NCI-H2029 treated with DMSO at 0.1 percent for 48 hours (cell line): ENCODE measurements around the gene LSP1.
"Not testable (repeated sequence)": the region's sequence is repeated elsewhere in the genome, so short reads cannot be mapped to it uniquely, and the experiment has no call there.

ENCODE experiments used
- DNase-seq: peaks from one replicate; lab custom pipeline; 2025; lab: John Stamatoyannopoulos, UW

The LSP1 gene

DNA sequence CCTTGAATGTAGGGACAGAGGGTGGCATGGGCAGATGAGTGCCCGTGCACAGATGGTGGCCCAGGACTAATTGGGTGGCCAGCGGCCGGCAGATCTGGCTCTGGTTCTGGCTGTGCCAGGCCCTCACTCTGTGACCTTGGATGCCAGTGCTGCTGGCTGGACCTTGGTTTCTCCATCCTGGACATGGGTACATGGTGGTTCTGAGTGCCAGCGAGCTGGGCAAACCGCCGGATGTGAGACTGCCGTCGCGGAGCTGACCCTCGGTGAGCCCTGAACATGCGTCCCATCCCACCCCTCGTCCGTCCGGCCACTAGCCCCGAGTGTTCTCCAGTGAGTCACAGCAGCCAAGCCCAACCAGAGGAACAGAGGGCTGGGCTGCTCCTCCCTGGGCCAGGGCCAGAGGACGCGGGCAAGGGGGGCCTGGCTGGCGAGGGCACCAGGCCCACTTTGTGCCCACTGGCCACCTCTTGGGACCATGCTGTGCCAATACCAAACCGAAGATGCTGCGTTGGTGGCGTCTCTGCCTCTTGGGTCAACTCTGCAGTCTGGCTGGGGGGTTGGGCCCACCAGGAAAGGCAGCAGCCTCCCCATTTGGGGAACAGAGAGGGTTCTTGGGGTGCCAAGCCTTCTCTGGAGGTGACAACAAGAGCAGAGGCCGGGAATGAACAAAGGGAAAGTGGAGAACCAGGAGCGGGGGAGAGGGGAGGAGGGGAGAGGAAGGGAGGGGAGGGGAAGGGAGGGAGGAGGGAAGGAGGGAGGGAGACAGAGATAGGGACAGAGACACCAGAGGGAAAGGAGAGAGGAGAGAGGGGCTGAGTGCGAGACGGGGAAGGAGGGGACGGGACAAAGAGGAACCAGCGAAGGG lies 10.7 kb downstream of the LSP1 start:
- peak; percentile 6 for DNase-seq

DNA sequence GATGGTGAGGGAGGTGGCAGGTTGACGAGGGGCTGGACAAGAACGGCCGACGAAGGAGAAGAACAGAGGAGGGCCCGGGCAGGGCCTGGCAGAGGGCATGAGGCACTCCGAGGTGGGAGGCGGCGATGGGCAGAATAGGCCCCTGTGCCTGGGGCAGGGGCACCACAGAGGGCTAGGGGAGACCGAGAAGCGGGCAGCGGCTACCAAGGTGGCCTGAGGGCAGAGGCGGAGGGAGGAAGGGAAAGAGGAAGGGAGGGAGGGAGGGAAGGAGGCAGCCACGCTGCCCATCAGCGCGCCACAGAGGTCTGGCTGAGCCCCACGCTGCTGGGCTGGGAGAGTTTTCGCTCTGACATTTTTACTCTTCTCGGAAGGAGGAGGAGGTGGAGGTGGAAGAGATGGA lies 11.3 kb downstream of the LSP1 start:
- no peak for DNase-seq

DNA sequence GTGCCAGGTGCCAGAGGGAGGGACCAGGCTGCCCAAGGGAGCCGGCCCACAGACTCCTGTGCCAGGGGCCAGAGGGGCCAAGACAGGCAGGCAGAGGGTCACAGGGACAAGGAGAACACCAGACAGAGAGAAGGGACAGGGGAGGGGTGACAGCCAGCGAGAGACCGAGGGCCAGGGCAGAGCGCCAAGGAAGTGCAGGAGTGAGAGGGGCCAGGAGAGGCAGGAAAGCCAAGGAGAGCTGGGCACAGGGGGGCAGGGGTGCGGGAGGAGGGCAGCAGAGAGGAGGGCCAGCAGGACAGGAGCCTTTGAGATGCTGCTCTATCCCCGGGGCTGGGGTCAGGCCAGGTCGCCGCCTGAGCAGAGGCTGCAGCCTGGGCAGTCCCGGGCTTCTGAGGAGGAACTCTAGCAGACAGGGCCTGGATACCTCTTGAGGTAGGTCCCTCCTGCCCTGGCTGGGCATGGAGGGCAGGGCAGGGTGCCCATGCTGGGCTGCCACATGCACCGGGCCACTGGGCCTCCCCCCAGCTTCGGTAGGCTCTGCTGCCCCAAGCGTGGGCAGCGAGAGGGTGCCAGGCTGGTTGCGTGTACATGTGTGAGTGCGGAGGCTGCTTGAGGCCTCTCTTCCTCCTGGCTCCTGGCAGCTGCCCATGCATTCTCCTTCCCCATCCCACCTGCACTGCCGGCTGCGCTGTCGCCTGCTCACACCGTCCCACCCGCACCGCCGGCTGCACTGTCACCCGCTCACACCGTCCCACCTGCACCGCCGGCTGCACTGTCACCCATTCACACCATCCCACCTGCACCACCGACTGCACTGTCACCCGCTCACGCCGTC lies 12.2 kb downstream of the LSP1 start:
- peak; percentile 22 for DNase-seq

- no peak for DNase-seq
Measured at GRCh38 chr11:1866226-1866625, 13.3 kb downstream of the LSP1 start.

DNA sequence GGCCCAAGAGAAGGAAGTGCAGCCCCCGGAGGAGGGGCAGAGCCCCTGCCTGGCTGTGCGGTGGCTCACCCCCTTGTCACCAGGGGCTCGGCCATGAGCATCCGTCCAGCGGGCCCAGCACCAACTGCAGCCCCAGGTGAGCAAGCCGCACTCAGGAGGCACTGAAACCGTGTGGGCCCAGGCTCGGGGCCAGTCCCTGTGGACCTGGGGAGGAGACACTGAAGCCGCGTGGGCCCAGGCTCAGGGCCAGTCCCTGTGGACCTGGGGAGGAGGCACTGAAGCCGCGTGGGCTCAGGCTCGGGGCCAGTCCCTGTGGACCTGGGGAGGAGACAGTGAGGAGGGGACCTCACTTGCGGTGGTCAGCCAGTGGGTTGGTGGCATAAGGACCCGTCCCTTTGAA lies 13.9 kb downstream of the LSP1 start:
- no peak for DNase-seq

- no peak for DNase-seq
Measured at GRCh38 chr11:1867381-1867780, 14.5 kb downstream of the LSP1 start.

DNA sequence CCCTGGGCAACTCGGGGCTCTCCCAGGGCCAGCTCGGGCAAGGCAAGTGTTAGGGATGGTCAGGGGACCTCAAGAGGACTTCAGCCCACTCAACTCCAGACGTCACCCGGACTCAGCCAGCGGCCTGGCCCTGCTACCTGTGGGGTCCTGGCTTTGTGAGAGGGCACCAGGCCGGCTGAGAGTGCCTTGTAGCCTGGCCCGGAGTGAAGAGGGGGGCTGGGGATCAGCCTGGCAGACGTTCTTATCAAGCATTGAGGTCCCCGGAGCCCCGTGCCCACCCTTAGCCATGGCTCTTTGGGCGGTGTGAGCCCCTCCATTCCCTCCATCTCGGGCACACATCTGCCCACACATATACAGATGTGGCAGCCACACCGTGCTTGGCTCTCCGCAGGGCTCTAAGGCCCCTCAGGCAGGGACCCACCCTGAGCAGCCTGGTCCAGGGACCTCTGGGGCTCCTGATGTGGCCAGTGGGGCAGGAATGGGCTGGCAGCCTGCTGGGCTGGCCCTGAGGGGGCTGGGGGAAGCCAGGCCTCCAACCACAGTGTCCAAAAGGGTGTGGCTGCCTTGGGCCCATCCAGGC lies 15.3 kb downstream of the LSP1 start:
- DNase-seq, result no peak

- DNase-seq, result no peak
Measured at GRCh38 chr11:1868636-1869291, 15.9 kb downstream of the LSP1 start.

DNA sequence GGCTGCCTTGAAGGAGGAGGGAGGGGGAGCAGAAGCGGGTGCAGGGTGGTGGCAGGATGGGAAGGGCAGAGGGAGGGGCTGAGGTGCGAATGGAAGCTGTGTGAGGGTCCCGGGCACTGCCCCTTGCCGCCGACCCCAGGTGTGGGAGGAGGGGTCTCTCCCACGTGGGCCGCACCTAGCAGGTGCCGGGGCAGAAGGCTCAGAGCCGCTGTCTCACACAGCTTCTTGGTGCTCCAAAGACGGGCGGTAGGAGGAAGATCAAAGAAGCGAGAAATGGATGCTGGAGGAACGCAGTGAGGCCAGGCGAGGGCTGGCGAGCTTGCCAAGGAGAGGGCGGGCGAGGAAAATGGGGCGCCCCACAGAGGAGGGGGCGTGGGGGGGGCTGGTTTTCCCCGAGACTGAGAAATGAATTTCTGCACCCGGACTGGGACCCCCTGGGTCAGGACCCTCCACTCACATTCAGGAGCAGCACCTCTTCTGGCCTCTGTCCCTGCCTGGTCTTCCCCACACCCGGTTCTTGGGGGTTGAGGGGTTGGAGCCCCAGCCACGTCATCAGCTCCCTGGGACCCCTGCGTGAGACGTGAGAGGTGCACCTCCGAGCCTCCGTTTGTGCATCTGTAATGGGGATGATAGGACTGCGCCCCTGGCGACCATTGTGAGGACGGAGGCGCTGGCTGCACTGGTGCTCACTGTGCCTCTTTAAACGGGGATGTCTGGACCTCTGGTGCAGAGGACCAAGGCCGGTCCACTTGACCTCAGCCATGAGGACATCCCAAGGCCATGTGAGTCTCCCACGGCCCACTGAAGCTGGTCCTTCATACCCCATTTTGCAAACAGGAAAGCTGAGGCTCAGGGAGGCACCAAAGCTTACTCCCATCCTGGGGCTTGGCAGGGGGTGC lies 16.8 kb downstream of the LSP1 start:
- DNase-seq, result no peak

- DNase-seq, result no peak
Measured at GRCh38 chr11:1870326-1870696, 17.4 kb downstream of the LSP1 start.

- no peak for DNase-seq
Measured at GRCh38 chr11:1870721-1871466, 18.0 kb downstream of the LSP1 start.

DNA sequence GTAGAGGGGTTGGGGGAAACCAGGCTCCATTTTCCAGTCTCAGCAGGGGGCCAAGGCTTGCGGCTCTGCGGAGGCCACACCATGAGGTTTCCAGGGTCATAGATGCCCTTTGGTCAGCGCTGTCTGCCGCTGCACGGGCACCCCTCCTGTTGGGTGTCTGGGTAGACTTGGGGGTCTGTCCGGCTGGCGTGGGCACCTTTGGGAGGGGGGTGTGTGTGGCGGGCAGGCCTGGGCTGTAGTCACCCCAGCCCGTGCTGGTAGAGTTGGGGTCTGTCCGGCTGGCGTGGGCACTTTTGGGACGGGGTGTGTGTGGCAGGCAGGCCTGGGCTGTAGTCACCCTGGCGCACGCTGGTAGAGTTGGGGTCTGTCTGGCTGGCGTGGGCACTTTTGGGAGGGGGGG lies 18.6 kb downstream of the LSP1 start:
- no peak for DNase-seq

DNA sequence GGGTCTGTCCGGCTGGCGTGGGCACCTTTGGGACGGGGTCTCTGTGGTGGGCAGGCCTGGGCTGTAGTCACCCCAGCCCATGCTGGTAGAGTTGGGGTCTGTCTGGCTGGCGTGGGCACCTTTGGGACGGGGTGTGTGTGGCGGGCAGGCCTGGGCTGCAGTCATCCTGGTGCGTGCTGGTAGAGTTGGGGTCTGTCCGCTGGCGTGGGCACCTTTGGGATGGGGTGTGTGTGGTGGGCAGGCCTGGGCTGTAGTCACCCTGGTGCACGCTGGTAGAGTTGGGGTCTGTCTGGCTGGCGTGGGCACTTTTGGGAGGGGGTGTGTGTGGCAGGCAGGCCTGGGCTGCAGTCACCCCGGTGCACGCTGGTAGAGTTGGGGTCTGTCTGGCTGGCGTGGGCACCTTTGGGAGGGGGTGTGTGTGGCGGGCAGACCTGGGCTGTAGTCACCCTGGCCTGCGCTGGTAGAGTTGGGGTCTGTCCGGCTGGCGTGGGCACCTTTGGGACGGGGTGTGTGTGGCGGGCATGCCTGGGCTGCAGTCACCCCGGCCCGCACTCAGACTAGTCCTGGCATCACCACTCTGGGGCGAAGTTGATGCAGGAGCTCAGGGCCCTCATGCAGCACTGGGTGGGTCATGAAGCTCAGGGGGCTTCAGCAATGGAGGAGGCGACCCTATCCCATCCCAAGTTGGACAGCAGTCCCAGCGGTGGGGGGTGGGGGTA lies 19.5 kb downstream of the LSP1 start:
- no peak for DNase-seq

- DNase-seq, result no peak
Measured at GRCh38 chr11:1873048-1873812, 20.3 kb downstream of the LSP1 start.

DNA sequence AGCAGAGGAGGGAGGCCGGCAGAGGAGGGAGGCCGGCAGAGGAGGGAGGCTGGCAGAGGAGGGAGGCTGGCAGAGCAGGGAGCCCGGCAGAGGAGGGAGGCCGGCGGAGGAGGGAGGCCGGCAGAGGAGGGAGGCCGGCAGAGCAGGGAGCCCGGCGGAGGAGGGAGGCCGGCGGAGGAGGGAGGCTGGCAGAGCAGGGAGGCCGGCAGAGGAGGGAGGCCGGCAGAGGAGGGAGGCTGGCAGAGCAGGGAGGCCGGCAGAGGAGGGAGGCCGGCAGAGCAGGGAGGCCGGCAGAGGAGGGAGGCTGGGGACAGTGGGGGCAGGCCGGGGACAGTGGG lies 20.9 kb downstream of the LSP1 start:
- DNase-seq, result not testable (repeated sequence)

- DNase-seq, result not testable (repeated sequence)
Measured at GRCh38 chr11:1874441-1875092, 21.7 kb downstream of the LSP1 start.

- no peak for DNase-seq
Measured at GRCh38 chr11:1875093-1875850, 22.4 kb downstream of the LSP1 start.

DNA sequence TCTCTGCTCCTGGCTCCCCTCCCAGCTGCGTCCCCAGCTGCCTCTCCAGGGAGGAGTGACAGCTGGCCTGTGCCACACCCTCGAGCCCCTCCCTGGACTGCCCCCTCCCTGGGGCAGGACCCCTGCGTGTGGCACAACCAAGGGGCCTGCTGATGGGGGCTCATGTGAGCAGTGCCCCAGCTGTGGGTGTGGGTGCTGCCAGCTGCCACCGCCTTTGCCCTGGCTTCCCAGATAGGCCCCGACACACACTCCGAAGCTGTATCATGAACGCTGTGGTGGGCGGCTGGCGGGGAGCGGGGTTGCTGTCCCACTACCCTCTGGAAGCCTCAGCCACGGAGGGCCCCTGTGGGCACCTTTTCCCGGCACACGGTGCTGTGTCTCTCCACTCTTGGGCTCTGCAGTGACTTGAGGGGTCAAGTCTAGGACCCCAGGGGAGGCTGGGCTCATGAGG lies 23.0 kb downstream of the LSP1 start:
- DNase-seq, result not testable (repeated sequence)
